ENCODE results near the gene MRPL16. TPM values are rescaled to one million over a fixed set of nuclear protein-coding genes. Genes with fewer than 3 reads are reported as not detected.
"Not testable (repeated sequence)": the region's sequence is repeated elsewhere in the genome, so short reads cannot be mapped to it uniquely, and the experiment has no call there.

The MRPL16 gene
- total and polyA plus RNA-seq, 2 experiments from 2014 or later, result 77.4 to 176 TPM

- TF ChIP-seq REST (IDR thresholded peaks at IDR 0.05; ENCODE audit: unreplicated experiment) (no peak), CREB1 (CRISPR knock-in tag; IDR thresholded peaks at IDR 0.05; ENCODE audit: low read depth) (no peak), ZNF114 (CRISPR knock-in tag; IDR thresholded peaks at IDR 0.05) (no peak), ZNF462 (CRISPR knock-in tag; IDR thresholded peaks at IDR 0.05) (no peak)
These were observed 38.6 kb upstream of the MRPL16 start (continued) for GRCh38 chr11:59849129-59849528.

GRCh38 chr11:59848439-59848838, 37.9 kb upstream of the MRPL16 start:
- not testable (repeated sequence) for H3K36me3 Mint-ChIP-seq (ENCODE audit: low read depth); H3F3A ChIP-seq (replicated peaks; ENCODE audit: low read depth); H3K9me2 ChIP-seq (ENCODE audit: insufficient read depth); H3K4me3 ChIP-seq; H2AFZ ChIP-seq; DNase-seq (ENCODE audit: low spot score); H3K27me3 ChIP-seq (ENCODE audit: insufficient read depth); H3K36me3 ChIP-seq (ENCODE audit: insufficient read depth); H4K20me1 ChIP-seq (replicated peaks; ENCODE audit: insufficient read depth); H3K4me1 Mint-ChIP-seq; H3K27ac ChIP-seq (ENCODE audit: low read depth); H3K4me2 ChIP-seq; H3K27me3 Mint-ChIP-seq (ENCODE audit: insufficient read depth, low read depth, poor library complexity); ATAC-seq; H3K4me3 Mint-ChIP-seq; H3K27ac Mint-ChIP-seq; H3K9me3 Mint-ChIP-seq; H3K79me2 ChIP-seq (replicated peaks; ENCODE audit: insufficient read depth)
- peaks cover 15% of the 10 kb centered on the region for H3K4me1 ChIP-seq (ENCODE audit: insufficient read depth)

All from GM23338 (cell line).